SK-N-SH (cell line): ENCODE results near the gene TNRC6C. TPM values are rescaled to one million over a fixed set of nuclear protein-coding genes. Genes with fewer than 3 reads are reported as not detected.

ENCODE experiments used
- CTCF ChIA-PET: fragments of 300-600, 350-600 bp; formaldehyde crosslinking; extraction: SDS; loops from one replicate; lab custom pipeline; 2021; lab: Yijun Ruan, JAX
- POLR2A ChIA-PET: fragments of 350-600 bp; sonication (Branson Sonifier 250); formaldehyde crosslinking; extraction: SDS; loops from one replicate; lab custom pipeline; 2020; ENCODE audit warnings: antibody characterized with exemption, inconsistent platforms; lab: Yijun Ruan, JAX
- DNase-seq: peaks from one replicate; pipeline ENCODE4 v3.0.0; 2012
- H2AFZ ChIP-seq: fragments of 200-600 bp; sonication (generic); 2 replicates; pipeline ENCODE4 v1.8.1; 2016; ENCODE audit warnings: antibody characterized with exemption, mild to moderate bottlenecking, low read depth
- H3F3A ChIP-seq: fragments of 200-600 bp; sonication (generic); replicated peaks from 2 replicates; pipeline ENCODE3; 2016; ENCODE audit warnings: antibody characterized with exemption, mild to moderate bottlenecking; ENCODE audit not compliant: insufficient read depth
- H3K27ac ChIP-seq, 2 experiments: fragments of 200-500 bp in 1 of 2; fragments of 200-600 bp in 1 of 2; sonication (Bioruptor generic) in 1 of 2; sonication (generic), shearing (Covaris generic) in 1 of 2; 2 replicates each; pipeline versions ENCODE4 v1.5.1 to v1.6.1; 2014 to 2016; ENCODE audit warnings: low read depth in 2 of 2, inconsistent platforms in 1 of 2, low read length in 1 of 2, mild to moderate bottlenecking in 1 of 2, mixed read lengths in 1 of 2
- H3K27me3 ChIP-seq: fragments of 200-600 bp; sonication (generic), shearing (Covaris generic); 2 replicates; pipeline ENCODE4 v1.6.1; 2016; ENCODE audit warnings: mixed run types; ENCODE audit not compliant: insufficient read depth
- H3K36me3 ChIP-seq, 2 experiments: fragments of 200-500 bp in 1 of 2; fragments of 200-600 bp in 1 of 2; sonication (Bioruptor generic) in 1 of 2; sonication (generic) in 1 of 2; replicated peaks in 1 of 2; 2 replicates each; pipeline versions ENCODE3 to v1.5.1; 2014 to 2016; ENCODE audit warnings: low read length in 1 of 2, mild to moderate bottlenecking in 1 of 2; ENCODE audit not compliant: insufficient read depth in 2 of 2, control insufficient read depth in 1 of 2
- H3K4me1 ChIP-seq, 2 experiments: fragments of 200-500 bp in 1 of 2; fragments of 200-600 bp in 1 of 2; sonication (Bioruptor generic) in 1 of 2; sonication (generic), shearing (Covaris generic) in 1 of 2; 2 replicates each; pipeline versions ENCODE4 v1.5.1 to v1.6.1; 2014 to 2016; ENCODE audit warnings: low read depth in 1 of 2, low read length in 1 of 2, mixed run types in 1 of 2; ENCODE audit not compliant: insufficient read depth in 2 of 2, control insufficient read depth in 1 of 2
- H3K4me2 ChIP-seq: fragments of 200-600 bp; sonication (generic), shearing (Covaris generic); 2 replicates; pipeline ENCODE4 v1.6.1; 2017; ENCODE audit warnings: mixed run types
- H3K4me3 ChIP-seq, 2 experiments: fragments of 200-500 bp in 1 of 2; fragments of 200-600 bp in 1 of 2; sonication (Bioruptor generic) in 1 of 2; sonication (generic), shearing (Covaris generic) in 1 of 2; 2 replicates each; pipeline versions ENCODE4 v1.5.1 to v1.8.1; 2014 to 2016; ENCODE audit warnings: low read depth in 2 of 2, inconsistent platforms in 1 of 2, low read length in 1 of 2, mild to moderate bottlenecking in 1 of 2, mixed read lengths in 1 of 2, moderate library complexity in 1 of 2
- H3K79me2 ChIP-seq: fragments of 200-600 bp; sonication (generic); 2 replicates; pipeline ENCODE4 v1.8.1; 2017; ENCODE audit warnings: mild to moderate bottlenecking; ENCODE audit not compliant: insufficient read depth
- H3K9ac ChIP-seq: fragments of 200-600 bp; sonication (generic); 2 replicates; pipeline ENCODE4 v1.6.1; 2017; ENCODE audit warnings: mixed run types
- H3K9me2 ChIP-seq: fragments of 200-600 bp; sonication (generic); 2 replicates; pipeline ENCODE4 v1.6.1; 2017; ENCODE audit warnings: mixed run types
- H3K9me3 ChIP-seq: fragments of 200-600 bp; sonication (generic); 2 replicates; pipeline ENCODE4 v1.6.1; 2017; ENCODE audit warnings: mixed run types, mild to moderate bottlenecking, moderate library complexity
- H4K20me1 ChIP-seq: fragments of 200-600 bp; sonication (generic); 2 replicates; pipeline ENCODE4 v1.6.1; 2017; ENCODE audit warnings: mild to moderate bottlenecking, mixed run types; ENCODE audit not compliant: insufficient read depth
- CHD2 ChIP-seq: fragments of 150-350 bp; IDR thresholded peaks from 2 replicates; pipeline ENCODE4 v1.6.1; 2018; ENCODE audit warnings: low read length; ENCODE audit not compliant: partially characterized antibody
- EZH2phosphoT487 ChIP-seq: fragments of 200-600 bp; sonication (generic); IDR thresholded peaks from 2 replicates; pipeline ENCODE4 v1.6.1; 2017; ENCODE audit warnings: low read depth, mixed run types, mild to moderate bottlenecking, antibody characterized with exemption, moderate library complexity, borderline replicate concordance
- FOXJ3 ChIP-seq: sonication (generic); formaldehyde crosslinking; IDR thresholded peaks from 2 replicates; pipeline ENCODE4 v1.5.1; 2020; ENCODE audit warnings: mild to moderate bottlenecking, missing genetic modification reagents
- MEF2A ChIP-seq: IDR thresholded peaks from 2 replicates; pipeline ENCODE4 v1.4.0; 2012; ENCODE audit warnings: low read depth, borderline replicate concordance
- MXI1 ChIP-seq: IDR thresholded peaks from 2 replicates; pipeline ENCODE4 v1.6.1; 2012; ENCODE audit warnings: mild to moderate bottlenecking, low read depth, low read length, improper control_type of control experiment
- NFIC ChIP-seq: IDR thresholded peaks from 2 replicates; pipeline ENCODE4 v1.4.0; 2012; ENCODE audit warnings: borderline replicate concordance
- POLR2AphosphoS5 ChIP-seq: IDR thresholded peaks from 2 replicates; pipeline ENCODE4 v1.6.1; 2012; ENCODE audit warnings: low read depth, low read length
- RAD21 ChIP-seq: IDR thresholded peaks from 2 replicates; pipeline ENCODE4 v1.6.1; 2012; ENCODE audit warnings: mild to moderate bottlenecking, low read length
- RFX5 ChIP-seq: IDR thresholded peaks from 2 replicates; pipeline ENCODE4 v1.6.1; 2012; ENCODE audit warnings: mild to moderate bottlenecking, improper control_type of control experiment, low read length
- RXRA ChIP-seq: IDR thresholded peaks from 2 replicates; pipeline ENCODE4 v1.4.0; 2012; ENCODE audit warnings: low read depth, mild to moderate bottlenecking, borderline replicate concordance
- SMC3 ChIP-seq: IDR thresholded peaks from 2 replicates; pipeline ENCODE4 v1.6.1; 2012; ENCODE audit warnings: low read depth, low read length, improper control_type of control experiment
- TCF12 ChIP-seq: IDR thresholded peaks from 2 replicates; pipeline ENCODE4 v1.4.0; 2012
- TEAD4 ChIP-seq: IDR thresholded peaks from 2 replicates; pipeline ENCODE4 v1.4.0; 2012; ENCODE audit warnings: mild to moderate bottlenecking, borderline replicate concordance; ENCODE audit not compliant: insufficient read depth
- WGBS: methylation state at CpG from one replicate; pipeline ENCODE4 v1.1.6; 2017; ENCODE audit warnings: low lambda C conversion rate; 5-methylcytosine and 5-hydroxymethylcytosine counted together
- polyA plus RNA-seq, 3 experiments: library from polyadenylated mRNA; depleted of rRNA; stranded (reverse); fragments of >200 nt; gene quantifications; 2 replicates each; pipeline ENCODE4 v1.2.3, GENCODE V29; 2012
- TF ChIP-seq, protein P1 (sequence below): IDR thresholded peaks from 2 replicates; pipeline ENCODE4; 2012
- TF ChIP-seq, protein P2 (sequence below): fragments of 150-350 bp; IDR thresholded peaks from 2 replicates; pipeline ENCODE4 v1.6.1; 2017; ENCODE audit warnings: antibody characterized with exemption, low read length, low read depth, borderline replicate concordance
- TF ChIP-seq, protein P3 (sequence below): IDR thresholded peaks from 2 replicates; pipeline ENCODE4 v1.4.0; 2012; ENCODE audit warnings: low read depth, borderline replicate concordance
- TF ChIP-seq, protein P4 (sequence below): fragments of 150-350 bp; IDR thresholded peaks from 2 replicates; pipeline ENCODE4 v1.6.1; 2016; ENCODE audit warnings: mild to moderate bottlenecking, low read depth, low read length
- TF ChIP-seq, protein P5 (sequence below): IDR thresholded peaks from 2 replicates; pipeline ENCODE4 v1.4.0; 2012; ENCODE audit warnings: low read depth
- TF ChIP-seq, protein P6 (sequence below): IDR thresholded peaks from 2 replicates; pipeline ENCODE4 v1.4.0; 2012; ENCODE audit warnings: low read depth, borderline replicate concordance

Gene TNRC6C
- polyA plus RNA-seq, 1 of the 3 experiments (the other 2 are of a cell fraction), result 2.2 TPM

DNA sequence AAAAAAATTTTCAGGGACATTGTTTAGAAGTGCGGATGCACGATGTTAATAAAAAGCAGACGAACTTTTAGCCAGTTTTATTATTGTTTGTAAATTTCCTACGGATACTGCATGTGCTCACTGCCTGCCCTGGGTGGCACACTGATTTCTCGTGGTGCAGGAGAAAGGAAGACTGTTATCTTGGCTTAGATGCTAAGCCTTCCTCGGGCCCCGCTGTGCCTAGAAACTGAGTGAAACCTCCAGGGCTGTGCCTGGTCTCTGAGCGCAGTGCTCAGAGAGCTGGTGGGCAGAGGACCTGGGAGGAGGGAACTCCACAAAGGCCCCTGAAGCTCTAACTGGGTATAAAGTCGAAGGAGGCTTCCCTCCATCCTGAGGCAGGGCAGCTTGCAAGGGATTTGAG lies 35.4 kb upstream of the TNRC6C start:
- Histone ChIP-seq H3K4me3 (no peak overlapping the region), H3K27me3 (peaks cover 24% of the 10 kb centered on the region; the same call in 1 of the 2 replicates), H3K79me2 (no peaks in the 10 kb centered on the region), H2AFZ (no peak overlapping the region), H3K9me2 (no peaks in the 10 kb centered on the region), H3K36me3 (no peaks in the 10 kb centered on the region), H3F3A (no peaks in the 10 kb centered on the region), H3K4me1 (peaks cover 0 to 14% of the 10 kb centered on the region in 2 experiments; a peak in 1 of 4 replicates), H3K9me3 (no peaks in the 10 kb centered on the region), H3K27ac (no peak overlapping the region), H3K4me2 (no peak overlapping the region), H4K20me1 (no peaks in the 10 kb centered on the region), H3K9ac (no peak overlapping the region)
- TF ChIP-seq, protein P1, sequence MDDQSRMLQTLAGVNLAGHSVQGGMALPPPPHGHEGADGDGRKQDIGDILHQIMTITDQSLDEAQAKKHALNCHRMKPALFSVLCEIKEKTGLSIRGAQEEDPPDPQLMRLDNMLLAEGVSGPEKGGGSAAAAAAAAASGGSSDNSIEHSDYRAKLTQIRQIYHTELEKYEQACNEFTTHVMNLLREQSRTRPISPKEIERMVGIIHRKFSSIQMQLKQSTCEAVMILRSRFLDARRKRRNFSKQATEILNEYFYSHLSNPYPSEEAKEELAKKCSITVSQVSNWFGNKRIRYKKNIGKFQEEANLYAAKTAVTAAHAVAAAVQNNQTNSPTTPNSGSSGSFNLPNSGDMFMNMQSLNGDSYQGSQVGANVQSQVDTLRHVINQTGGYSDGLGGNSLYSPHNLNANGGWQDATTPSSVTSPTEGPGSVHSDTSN, result no peak
- TF ChIP-seq SMC3, result no peak
- no peak for TF ChIP-seq POLR2AphosphoS5
- TF ChIP-seq, protein P2, sequence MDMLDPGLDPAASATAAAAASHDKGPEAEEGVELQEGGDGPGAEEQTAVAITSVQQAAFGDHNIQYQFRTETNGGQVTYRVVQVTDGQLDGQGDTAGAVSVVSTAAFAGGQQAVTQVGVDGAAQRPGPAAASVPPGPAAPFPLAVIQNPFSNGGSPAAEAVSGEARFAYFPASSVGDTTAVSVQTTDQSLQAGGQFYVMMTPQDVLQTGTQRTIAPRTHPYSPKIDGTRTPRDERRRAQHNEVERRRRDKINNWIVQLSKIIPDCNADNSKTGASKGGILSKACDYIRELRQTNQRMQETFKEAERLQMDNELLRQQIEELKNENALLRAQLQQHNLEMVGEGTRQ, result no peak
- no peak for TF ChIP-seq EZH2phosphoT487
- TF ChIP-seq MEF2A, result no peak
- TF ChIP-seq CHD2, result no peak
- ChIA-PET CTCF (interaction anchor here (0.6 to 1.3 kb wide), 3 partner anchors 53 to 982 kb away, joined by 3 read pairs; no protein-coding TSS in a partner anchor), POLR2A (interaction anchor here (1.5 kb wide), 1 partner anchor 35 kb away, joined by 7 read pairs; the partner anchor contains the start of gene TNRC6C)
- DNase-seq, result no peak
- WGBS, result 44% methylated on average over 9 of the region's 9 CpGs

DNA sequence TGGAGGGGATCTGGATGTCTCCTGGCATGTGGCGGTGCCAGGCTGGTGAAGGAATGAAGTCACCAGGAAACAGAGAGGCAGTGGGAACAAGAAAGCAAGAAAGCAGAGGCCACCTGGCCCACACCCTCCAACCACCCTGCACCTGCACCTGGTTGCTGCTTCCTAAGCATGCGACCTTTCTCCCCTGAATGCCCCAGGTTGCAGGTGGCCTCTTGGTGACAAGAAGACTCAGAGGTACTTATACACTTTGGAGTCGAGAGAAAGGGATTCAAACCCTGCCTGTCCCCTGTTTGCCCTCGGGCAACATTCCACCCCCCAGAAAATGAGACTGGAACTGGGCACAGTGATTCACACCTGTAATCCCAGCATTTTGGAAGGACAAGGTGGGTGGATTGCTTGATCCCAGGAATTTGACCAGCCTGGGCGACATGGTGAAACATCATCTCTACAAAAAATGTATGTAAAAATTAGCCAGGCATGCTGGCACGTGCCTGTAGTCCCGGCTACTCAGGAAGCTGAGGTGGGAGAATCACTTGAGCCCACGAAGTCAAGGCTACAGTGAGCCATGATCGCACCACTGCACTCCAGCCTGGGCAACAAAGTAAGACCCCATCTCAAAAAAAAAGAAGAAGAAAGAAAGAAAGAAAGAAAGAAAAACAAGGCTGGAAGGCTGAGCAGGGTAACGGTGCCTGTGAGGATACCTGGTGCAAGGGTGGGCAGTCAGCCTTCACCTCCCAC lies 34.6 kb upstream of the TNRC6C start:
- H3K27me3 ChIP-seq, result peaks cover 28% of the 10 kb centered on the region
- no peaks in the 10 kb centered on the region for H4K20me1 ChIP-seq
- no peak overlapping the region for H3K27ac ChIP-seq
- H3K79me2 ChIP-seq, result no peaks in the 10 kb centered on the region
- H2AFZ ChIP-seq, result no peak overlapping the region
- H3K4me2 ChIP-seq, result no peak overlapping the region
- H3K36me3 ChIP-seq, result no peaks in the 10 kb centered on the region
- POLR2A ChIA-PET, result interaction anchor here (1.5 kb wide), 1 partner anchor 35 kb away, joined by 7 read pairs; the partner anchor contains the start of gene TNRC6C
- H3K4me3 ChIP-seq, result no peak overlapping the region
- no peaks in the 10 kb centered on the region for H3F3A ChIP-seq
- no peaks in the 10 kb centered on the region for H3K9me3 ChIP-seq
- 44% methylated on average over 10 of the region's 10 CpGs for WGBS
- no peak overlapping the region for H3K9ac ChIP-seq
- CTCF ChIA-PET, result interaction anchor here (1.2 to 1.3 kb wide), 2 partner anchors 8 to 54 kb away, joined by 3 to 4 read pairs; no protein-coding TSS in a partner anchor
- H3K9me2 ChIP-seq, result no peaks in the 10 kb centered on the region
- DNase-seq, result no peak
- peaks cover 0 to 19% of the 10 kb centered on the region in 2 experiments; a peak in 1 of 4 replicates for H3K4me1 ChIP-seq
- TF ChIP-seq, protein P3, sequence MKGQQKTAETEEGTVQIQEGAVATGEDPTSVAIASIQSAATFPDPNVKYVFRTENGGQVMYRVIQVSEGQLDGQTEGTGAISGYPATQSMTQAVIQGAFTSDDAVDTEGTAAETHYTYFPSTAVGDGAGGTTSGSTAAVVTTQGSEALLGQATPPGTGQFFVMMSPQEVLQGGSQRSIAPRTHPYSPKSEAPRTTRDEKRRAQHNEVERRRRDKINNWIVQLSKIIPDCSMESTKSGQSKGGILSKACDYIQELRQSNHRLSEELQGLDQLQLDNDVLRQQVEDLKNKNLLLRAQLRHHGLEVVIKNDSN, result no peak
- no peak for TF ChIP-seq TEAD4
- TF ChIP-seq, protein P4, sequence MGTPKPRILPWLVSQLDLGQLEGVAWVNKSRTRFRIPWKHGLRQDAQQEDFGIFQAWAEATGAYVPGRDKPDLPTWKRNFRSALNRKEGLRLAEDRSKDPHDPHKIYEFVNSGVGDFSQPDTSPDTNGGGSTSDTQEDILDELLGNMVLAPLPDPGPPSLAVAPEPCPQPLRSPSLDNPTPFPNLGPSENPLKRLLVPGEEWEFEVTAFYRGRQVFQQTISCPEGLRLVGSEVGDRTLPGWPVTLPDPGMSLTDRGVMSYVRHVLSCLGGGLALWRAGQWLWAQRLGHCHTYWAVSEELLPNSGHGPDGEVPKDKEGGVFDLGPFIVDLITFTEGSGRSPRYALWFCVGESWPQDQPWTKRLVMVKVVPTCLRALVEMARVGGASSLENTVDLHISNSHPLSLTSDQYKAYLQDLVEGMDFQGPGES, result no peak
- TF ChIP-seq RXRA, result no peak
- no peak for TF ChIP-seq FOXJ3 (CRISPR knock-in tag)
- TF ChIP-seq, protein P5, sequence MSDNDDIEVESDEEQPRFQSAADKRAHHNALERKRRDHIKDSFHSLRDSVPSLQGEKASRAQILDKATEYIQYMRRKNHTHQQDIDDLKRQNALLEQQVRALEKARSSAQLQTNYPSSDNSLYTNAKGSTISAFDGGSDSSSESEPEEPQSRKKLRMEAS, result no peak
- TF ChIP-seq, protein P6, sequence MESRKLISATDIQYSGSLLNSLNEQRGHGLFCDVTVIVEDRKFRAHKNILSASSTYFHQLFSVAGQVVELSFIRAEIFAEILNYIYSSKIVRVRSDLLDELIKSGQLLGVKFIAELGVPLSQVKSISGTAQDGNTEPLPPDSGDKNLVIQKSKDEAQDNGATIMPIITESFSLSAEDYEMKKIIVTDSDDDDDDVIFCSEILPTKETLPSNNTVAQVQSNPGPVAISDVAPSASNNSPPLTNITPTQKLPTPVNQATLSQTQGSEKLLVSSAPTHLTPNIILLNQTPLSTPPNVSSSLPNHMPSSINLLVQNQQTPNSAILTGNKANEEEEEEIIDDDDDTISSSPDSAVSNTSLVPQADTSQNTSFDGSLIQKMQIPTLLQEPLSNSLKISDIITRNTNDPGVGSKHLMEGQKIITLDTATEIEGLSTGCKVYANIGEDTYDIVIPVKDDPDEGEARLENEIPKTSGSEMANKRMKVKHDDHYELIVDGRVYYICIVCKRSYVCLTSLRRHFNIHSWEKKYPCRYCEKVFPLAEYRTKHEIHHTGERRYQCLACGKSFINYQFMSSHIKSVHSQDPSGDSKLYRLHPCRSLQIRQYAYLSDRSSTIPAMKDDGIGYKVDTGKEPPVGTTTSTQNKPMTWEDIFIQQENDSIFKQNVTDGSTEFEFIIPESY, result no peak
- TF ChIP-seq MXI1, result no peak
- TF ChIP-seq RFX5, result no peak
- no peak for TF ChIP-seq RAD21
- no peak for TF ChIP-seq POLR2AphosphoS5
- no peak for TF ChIP-seq NFIC
- TF ChIP-seq TCF12, result no peak
